ENCODE measurements around the gene STK17B.
"Not testable (repeated sequence)": the region's sequence is repeated elsewhere in the genome, so short reads cannot be mapped to it uniquely, and the experiment has no call there.

Gene STK17B

GRCh38 chr2:196171248-196171871 lies at the start of gene STK17B:
STK17B (minus strand) TSS chr2:196171578; CDS start chr2:196163383, 8,195 bp downstream.
- peak; percentile 92 to 98 (median 96) for DNase-seq

- peak in 3 of 6 experiments; percentile 59 to 70 (median 65) for DNase-seq
Measured at GRCh38 chr2:196220671-196221070, 49.3 kb upstream of the STK17B start.

DNA sequence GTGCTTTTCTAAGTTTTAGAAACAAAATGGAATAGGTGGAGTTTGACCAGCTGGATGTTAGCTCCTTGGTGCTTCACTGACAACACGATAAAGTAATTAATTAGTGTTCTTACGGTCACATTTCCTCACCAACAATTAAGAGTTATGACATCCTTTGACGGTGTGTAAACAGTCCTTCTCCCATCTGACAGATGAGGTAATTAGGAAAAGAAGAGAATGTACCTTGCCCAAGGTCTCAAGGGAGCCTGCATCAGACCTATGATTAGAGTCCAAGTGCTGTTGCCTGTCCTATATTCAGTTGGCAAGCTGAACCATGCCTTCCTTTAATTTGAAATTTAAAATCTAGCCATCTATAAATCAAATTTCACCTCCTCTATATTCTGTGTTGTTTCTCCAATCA lies 48.3 kb upstream of the STK17B start:
- DNase-seq: no peak

GRCh38 chr2:196218106-196218505 lies 46.7 kb upstream of the STK17B start:
- DNase-seq: no peak

- no peak for DNase-seq
Measured at GRCh38 chr2:196217116-196217515, 45.7 kb upstream of the STK17B start.

GRCh38 chr2:196215376-196215775 lies 44.0 kb upstream of the STK17B start:
- DNase-seq: no peak

- no peak for DNase-seq
Measured at GRCh38 chr2:196214156-196214555, 42.8 kb upstream of the STK17B start.

GRCh38 chr2:196213252-196213980 lies 42.0 kb upstream of the STK17B start:
- peak in 4 of 6 experiments; percentile 6 to 63 (median 44) for DNase-seq

- DNase-seq: no peak
Measured at GRCh38 chr2:196208915-196209314, 37.5 kb upstream of the STK17B start.

GRCh38 chr2:196206804-196207203 lies 35.4 kb upstream of the STK17B start:
- DNase-seq: no peak

GRCh38 chr2:196205881-196206435 lies 34.6 kb upstream of the STK17B start:
- no peak for DNase-seq

GRCh38 chr2:196205011-196205766 lies 33.8 kb upstream of the STK17B start:
- DNase-seq: no peak

GRCh38 chr2:196201229-196202009 lies 30.0 kb upstream of the STK17B start:
- no peak for DNase-seq

DNA sequence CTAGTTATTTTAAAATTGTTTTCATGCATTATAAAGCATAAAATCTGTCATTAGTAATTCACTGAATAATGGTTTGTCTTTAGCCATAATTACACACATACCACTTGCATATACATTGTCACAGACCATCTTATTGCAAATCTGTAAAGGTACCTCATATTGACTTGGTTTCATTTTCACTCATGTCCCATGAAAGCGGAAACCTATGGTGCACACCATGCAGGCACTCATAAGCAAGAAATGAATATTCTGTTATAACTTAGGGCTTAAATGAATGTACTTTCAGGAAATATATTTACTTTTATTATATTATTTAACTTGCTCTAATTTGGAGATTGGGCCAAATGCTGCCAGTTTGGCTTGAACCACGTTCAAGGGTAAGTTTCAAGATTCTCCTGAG lies 29.2 kb upstream of the STK17B start:
- DNase-seq: peak in 2 of 6 experiments; percentile 25 to 31

- DNase-seq: no peak
Measured at GRCh38 chr2:196195758-196196157, 24.4 kb upstream of the STK17B start.

DNA sequence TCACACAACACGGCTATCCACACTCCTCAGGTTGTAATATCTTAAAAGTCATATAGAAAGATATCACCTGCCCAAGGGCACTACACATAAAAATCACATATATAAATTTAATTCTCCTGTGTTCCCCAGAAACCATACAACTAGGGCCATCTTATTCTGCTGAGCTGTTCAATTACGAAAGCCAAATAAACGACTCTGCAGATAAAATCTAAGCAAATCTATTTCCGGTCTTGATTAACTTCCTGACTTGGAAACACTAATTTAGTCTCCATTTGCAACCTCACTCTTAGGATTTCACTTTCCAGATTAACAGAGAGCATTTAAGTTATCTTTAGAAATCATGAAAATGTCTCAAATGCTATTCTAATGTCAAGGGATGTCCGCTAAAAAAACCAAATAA lies 23.9 kb upstream of the STK17B start:
- DNase-seq: no peak

- DNase-seq: no peak
Measured at GRCh38 chr2:196191541-196191940, 20.2 kb upstream of the STK17B start.

DNA sequence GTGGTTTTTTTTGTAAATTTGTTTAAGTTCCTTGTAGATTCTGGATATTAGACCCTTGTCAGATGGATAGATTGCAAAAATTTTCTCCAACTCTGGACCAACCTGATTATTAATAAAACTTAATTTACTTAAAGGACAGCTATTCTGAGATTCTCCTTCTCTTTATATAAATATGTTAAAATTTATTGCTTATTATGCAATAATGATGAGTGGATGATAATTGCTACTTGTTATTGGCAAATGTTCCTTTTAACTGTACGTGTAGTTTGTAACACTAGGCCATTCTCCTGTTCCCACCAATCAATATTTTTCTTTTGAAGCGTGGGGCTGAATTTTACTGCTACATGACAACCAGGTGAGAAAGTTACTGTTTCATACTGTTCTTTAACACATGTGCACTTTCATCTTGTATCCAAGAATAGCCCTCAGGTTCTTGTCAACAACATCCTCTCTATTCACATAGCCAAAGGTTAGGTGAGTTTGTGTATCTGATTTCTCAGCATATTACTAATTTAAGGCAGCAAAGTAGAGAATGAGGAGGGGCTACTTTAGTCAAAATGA lies 16.6 kb upstream of the STK17B start:
- no peak for DNase-seq

- DNase-seq: not testable (repeated sequence)
Measured at GRCh38 chr2:196187175-196187700, 15.9 kb upstream of the STK17B start.

GRCh38 chr2:196186266-196186980 lies 15.0 kb upstream of the STK17B start:
- DNase-seq: no peak

DNA sequence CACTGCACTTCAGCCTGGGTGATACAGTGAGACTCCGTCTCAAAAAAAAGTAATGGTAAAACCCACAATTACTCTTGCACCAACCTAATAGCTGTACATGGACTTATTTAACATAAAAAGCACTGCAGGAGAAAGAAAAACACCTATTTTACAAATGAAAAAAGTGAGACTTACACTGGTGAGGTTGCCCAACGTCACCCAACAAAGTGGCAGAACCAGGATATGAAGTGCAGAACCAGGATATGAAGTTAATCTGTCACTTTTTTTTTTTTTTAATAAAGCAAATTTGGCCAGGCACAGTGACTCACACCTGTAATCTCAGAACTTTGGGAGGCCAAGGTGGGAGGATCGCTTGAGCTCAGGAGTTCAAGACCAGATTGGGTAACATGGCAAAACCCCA lies 13.5 kb upstream of the STK17B start:
- DNase-seq: no peak

All from stimulated activated naive CD4-positive, alpha-beta T cell (primary cell).